HEK293 (cell line): Measurements from ENCODE around the gene MMAB.

ENCODE experiments used
- CTCF ChIA-PET: fragments of 350-600 bp; formaldehyde crosslinking; extraction: SDS; loops from one replicate; lab custom pipeline; 2021; ENCODE audit warnings: antibody characterized with exemption; lab: Yijun Ruan, JAX
- POLR2A ChIA-PET: fragments of 300-600 bp; formaldehyde crosslinking; extraction: SDS; loops from one replicate; lab custom pipeline; 2020; ENCODE audit warnings: antibody characterized with exemption, inconsistent platforms; lab: Yijun Ruan, JAX
- H3K27ac ChIP-seq: fragments of 200-500 bp; sonication (Bioruptor generic); 2 replicates; pipeline ENCODE4 v1.5.1; 2014; ENCODE audit warnings: low read depth, low read length, control low read depth, inconsistent platforms; ENCODE audit errors: extremely low read depth
- H3K36me3 ChIP-seq, 2 experiments: fragments of 200-500 bp in 1 of 2; sonication (Bioruptor generic) in 1 of 2; 1 replicate in 1 of 2; 2 replicates in 1 of 2; pipeline ENCODE4 v1.5.1; 2014 to 2017; ENCODE audit warnings: inconsistent platforms in 2 of 2, low read length in 2 of 2; ENCODE audit not compliant: control insufficient read depth in 2 of 2, insufficient read depth in 1 of 2
- H3K4me1 ChIP-seq: fragments of 200-500 bp; sonication (Bioruptor generic); 2 replicates; pipeline ENCODE4 v1.5.1; 2014; ENCODE audit warnings: mild to moderate bottlenecking, low read length, inconsistent platforms; ENCODE audit not compliant: control insufficient read depth, insufficient read depth
- H3K4me3 ChIP-seq: 2 replicates; pipeline ENCODE4 v1.5.1; 2011; ENCODE audit warnings: low read depth, mild to moderate bottlenecking, control low read depth, low read length, moderate library complexity
- H3K9me3 ChIP-seq: fragments of 200-500 bp; sonication (Bioruptor generic); 2 replicates; pipeline ENCODE4 v1.5.1; 2014; ENCODE audit warnings: low read depth, low read length, inconsistent platforms; ENCODE audit not compliant: control insufficient read depth, insufficient read depth
- GLIS1 ChIP-seq: fragments of 450-650 bp; formaldehyde crosslinking; IDR thresholded peaks from 2 replicates; pipeline ENCODE4 v1.5.1; 2016; ENCODE audit warnings: missing biosample characterization, missing genetic modification characterization
- OSR2 ChIP-seq: fragments of 450-650 bp; formaldehyde crosslinking; IDR thresholded peaks from 2 replicates; pipeline ENCODE4 v1.5.1; 2016; ENCODE audit warnings: missing biosample characterization, missing genetic modification characterization
- REST ChIP-seq: fragments of 450-650 bp; formaldehyde crosslinking; IDR thresholded peaks from 2 replicates; pipeline ENCODE4 v1.5.1; 2016; ENCODE audit warnings: missing biosample characterization, missing genetic modification characterization
- SCRT1 ChIP-seq: fragments of 450-650 bp; formaldehyde crosslinking; IDR thresholded peaks from 2 replicates; pipeline ENCODE4 v1.5.1; 2016; ENCODE audit warnings: missing biosample characterization, missing genetic modification characterization, borderline replicate concordance
- SP3 ChIP-seq: fragments of 450-650 bp; formaldehyde crosslinking; IDR thresholded peaks from 2 replicates; pipeline ENCODE4 v1.5.1; 2016; ENCODE audit warnings: missing biosample characterization, missing genetic modification characterization
- ZBTB17 ChIP-seq: fragments of 450-650 bp; formaldehyde crosslinking; IDR thresholded peaks from 2 replicates; pipeline ENCODE4 v1.5.1; 2016; ENCODE audit warnings: missing biosample characterization, missing genetic modification characterization
- ZBTB48 ChIP-seq: fragments of 450-650 bp; formaldehyde crosslinking; IDR thresholded peaks from 2 replicates; pipeline ENCODE4 v1.5.1; 2016; ENCODE audit warnings: missing biosample characterization, missing genetic modification characterization
- ZNF169 ChIP-seq: fragments of 450-650 bp; formaldehyde crosslinking; IDR thresholded peaks from 2 replicates; pipeline ENCODE4 v1.5.1; 2016; ENCODE audit warnings: missing biosample characterization, missing genetic modification characterization
- ZNF2 ChIP-seq: fragments of 450-650 bp; formaldehyde crosslinking; IDR thresholded peaks from 2 replicates; pipeline ENCODE4 v1.5.1; 2016; ENCODE audit warnings: missing biosample characterization, missing genetic modification characterization
- ZNF202 ChIP-seq: fragments of 450-650 bp; formaldehyde crosslinking; IDR thresholded peaks from 2 replicates; pipeline ENCODE4 v1.5.1; 2016; ENCODE audit warnings: missing biosample characterization, missing genetic modification characterization, borderline replicate concordance
- ZNF266 ChIP-seq: fragments of 450-650 bp; formaldehyde crosslinking; IDR thresholded peaks from 2 replicates; pipeline ENCODE4 v1.5.1; 2016; ENCODE audit warnings: missing biosample characterization, missing genetic modification characterization, low read depth
- ZNF280D ChIP-seq: fragments of 450-650 bp; formaldehyde crosslinking; IDR thresholded peaks from 2 replicates; pipeline ENCODE4 v1.5.1; 2016; ENCODE audit warnings: missing biosample characterization, missing genetic modification characterization
- ZNF292 ChIP-seq: fragments of 450-650 bp; formaldehyde crosslinking; IDR thresholded peaks from 2 replicates; pipeline ENCODE4 v1.5.1; 2016; ENCODE audit warnings: low read depth, missing biosample characterization, missing genetic modification characterization, borderline replicate concordance
- ZNF311 ChIP-seq: fragments of 450-650 bp; formaldehyde crosslinking; IDR thresholded peaks from 2 replicates; pipeline ENCODE4 v1.5.1; 2017; ENCODE audit warnings: missing biosample characterization, missing genetic modification characterization, borderline replicate concordance
- ZNF341 ChIP-seq: fragments of 450-650 bp; formaldehyde crosslinking; IDR thresholded peaks from 2 replicates; pipeline ENCODE4; 2016; ENCODE audit warnings: low read depth, missing biosample characterization, missing genetic modification characterization
- ZNF37A ChIP-seq: fragments of 450-650 bp; IDR thresholded peaks from 2 replicates; pipeline ENCODE4 v1.5.1; 2018; ENCODE audit warnings: missing biosample characterization, missing genetic modification characterization
- ZNF426 ChIP-seq: fragments of 450-650 bp; formaldehyde crosslinking; IDR thresholded peaks from 2 replicates; pipeline ENCODE4 v1.5.1; 2017; ENCODE audit warnings: missing biosample characterization, missing genetic modification characterization, mild to moderate bottlenecking, inconsistent platforms, moderate library complexity
- ZNF48 ChIP-seq: fragments of 450-650 bp; formaldehyde crosslinking; IDR thresholded peaks from 2 replicates; pipeline ENCODE4 v1.5.1; 2016; ENCODE audit warnings: missing biosample characterization, missing genetic modification characterization
- ZNF544 ChIP-seq: fragments of 450-650 bp; formaldehyde crosslinking; IDR thresholded peaks from 2 replicates; pipeline ENCODE4 v1.5.0; 2017; ENCODE audit warnings: missing biosample characterization, missing genetic modification characterization
- ZNF548 ChIP-seq: fragments of 450-650 bp; formaldehyde crosslinking; IDR thresholded peaks from 2 replicates; pipeline ENCODE4 v1.5.1; 2016; ENCODE audit warnings: missing biosample characterization, missing genetic modification characterization
- ZNF571 ChIP-seq: fragments of 450-650 bp; formaldehyde crosslinking; IDR thresholded peaks from 2 replicates; pipeline ENCODE4 v1.5.0; 2017; ENCODE audit warnings: missing biosample characterization, missing genetic modification characterization
- ZNF654 ChIP-seq: fragments of 450-650 bp; formaldehyde crosslinking; IDR thresholded peaks from 2 replicates; pipeline ENCODE4 v1.5.1; 2016; ENCODE audit warnings: low read depth, missing biosample characterization, missing genetic modification characterization
- ZNF785 ChIP-seq: fragments of 450-650 bp; formaldehyde crosslinking; IDR thresholded peaks from 2 replicates; pipeline ENCODE4 v1.5.1; 2016; ENCODE audit warnings: missing biosample characterization, missing genetic modification characterization
- ZNF791 ChIP-seq: fragments of 450-650 bp; formaldehyde crosslinking; IDR thresholded peaks from 2 replicates; pipeline ENCODE4 v1.5.1; 2016; ENCODE audit warnings: missing biosample characterization, missing genetic modification characterization
- ZNF843 ChIP-seq: fragments of 450-650 bp; formaldehyde crosslinking; IDR thresholded peaks from 2 replicates; pipeline ENCODE4 v1.5.1; 2016; ENCODE audit warnings: missing biosample characterization, missing genetic modification characterization

Gene MMAB

GRCh38 chr12:109524466-109525278, 48.6 kb downstream of the MMAB start:
- ChIA-PET POLR2A (interaction anchor here (0.9 kb wide), 1 partner anchor 21 kb away, joined by 3 read pairs; no protein-coding TSS in a partner anchor), CTCF (interaction anchor here (0.6 to 2.0 kb wide), 3 partner anchors 61 to 251 kb away, joined by 3 to 7 read pairs (median 7); no protein-coding TSS in a partner anchor)
- TF ChIP-seq ZNF785 (tag by site-specific recombination) (no peak), ZNF426 (tag by site-specific recombination) (no peak), ZNF311 (tag by site-specific recombination) (no peak), ZNF2 (no peak), ZNF169 (tag by site-specific recombination) (no peak)
- H3K36me3 ChIP-seq: peaks cover 13 to 71% of the 10 kb centered on the region in 2 experiments; a peak in 2 of 3 replicates
- no peaks in the 10 kb centered on the region for H3K4me1 ChIP-seq
- no peaks in the 10 kb centered on the region for H3K9me3 ChIP-seq
- H3K27ac ChIP-seq: no peak overlapping the region
- no peak overlapping the region for H3K4me3 ChIP-seq

- CTCF ChIA-PET: interaction anchor here (0.9 to 2.0 kb wide), 3 partner anchors 74 to 252 kb away, joined by 3 to 7 read pairs (median 7); no protein-coding TSS in a partner anchor
- Histone ChIP-seq H3K27ac (no peak overlapping the region), H3K9me3 (no peaks in the 10 kb centered on the region), H3K4me3 (no peak overlapping the region), H3K4me1 (no peaks in the 10 kb centered on the region), H3K36me3 (peaks cover 10 to 77% of the 10 kb centered on the region in 2 experiments; a peak in 2 of 3 replicates)
- POLR2A ChIA-PET: no interaction called here
- no peak for TF ChIP-seq ZBTB17 (tag by site-specific recombination)
- no peak for TF ChIP-seq ZNF292
- no peak for TF ChIP-seq OSR2 (tag by site-specific recombination)
- no peak for TF ChIP-seq SP3
- no peak for TF ChIP-seq ZNF341 (tag by site-specific recombination)
- TF ChIP-seq ZNF654 (tag by site-specific recombination): no peak
- TF ChIP-seq ZNF202 (tag by site-specific recombination): no peak
- TF ChIP-seq GLIS1 (tag by site-specific recombination): no peak
- TF ChIP-seq REST (tag by site-specific recombination): no peak
- TF ChIP-seq ZNF791 (tag by site-specific recombination): no peak
- TF ChIP-seq ZNF266 (tag by site-specific recombination): no peak
- no peak for TF ChIP-seq ZNF843 (tag by site-specific recombination)
- no peak for TF ChIP-seq ZNF280D
- TF ChIP-seq ZNF48 (tag by site-specific recombination): no peak
- no peak for TF ChIP-seq ZNF548
- no peak for TF ChIP-seq ZNF37A (tag by site-specific recombination)
- TF ChIP-seq ZNF571 (tag by site-specific recombination): no peak
- TF ChIP-seq SCRT1: no peak
- TF ChIP-seq ZBTB48: no peak
- TF ChIP-seq ZNF544 (tag by site-specific recombination): no peak
Observed at GRCh38 chr12:109523504-109523903, 49.8 kb downstream of the MMAB start.
